OCI-LY3 (cell line): ENCODE measurements around the gene SFT2D1.

Experiments used
- CTCF ChIP-seq: fragments of 200-600, 300-600 bp; sonication (generic); IDR thresholded peaks from 2 replicates; pipeline ENCODE4 v1.5.1; 2014; ENCODE audit warnings: antibody characterized with exemption, low read length, low read depth
- EZH2phosphoT487 ChIP-seq: fragments of 200-600 bp; shearing (Covaris generic); IDR thresholded peaks from 2 replicates; pipeline ENCODE4 v1.6.1; 2018; ENCODE audit warnings: antibody characterized with exemption, mixed run types, low read depth

GRCh38 chr6:166348305-166348949, 6.1 kb upstream of the SFT2D1 start:
- TF ChIP-seq CTCF = no peak
- TF ChIP-seq EZH2phosphoT487 = no peak
